ENCODE data around the gene ZMIZ1. TPM values are rescaled to one million over a fixed set of nuclear protein-coding genes. Genes with fewer than 3 reads are reported as not detected.
"Not testable (repeated sequence)": the region's sequence is repeated elsewhere in the genome, so short reads cannot be mapped to it uniquely, and the experiment has no call there.

ZMIZ1 gene
- total RNA-seq, 2 experiments from 2014 or later = 38.3 to 41.6 TPM

DNA sequence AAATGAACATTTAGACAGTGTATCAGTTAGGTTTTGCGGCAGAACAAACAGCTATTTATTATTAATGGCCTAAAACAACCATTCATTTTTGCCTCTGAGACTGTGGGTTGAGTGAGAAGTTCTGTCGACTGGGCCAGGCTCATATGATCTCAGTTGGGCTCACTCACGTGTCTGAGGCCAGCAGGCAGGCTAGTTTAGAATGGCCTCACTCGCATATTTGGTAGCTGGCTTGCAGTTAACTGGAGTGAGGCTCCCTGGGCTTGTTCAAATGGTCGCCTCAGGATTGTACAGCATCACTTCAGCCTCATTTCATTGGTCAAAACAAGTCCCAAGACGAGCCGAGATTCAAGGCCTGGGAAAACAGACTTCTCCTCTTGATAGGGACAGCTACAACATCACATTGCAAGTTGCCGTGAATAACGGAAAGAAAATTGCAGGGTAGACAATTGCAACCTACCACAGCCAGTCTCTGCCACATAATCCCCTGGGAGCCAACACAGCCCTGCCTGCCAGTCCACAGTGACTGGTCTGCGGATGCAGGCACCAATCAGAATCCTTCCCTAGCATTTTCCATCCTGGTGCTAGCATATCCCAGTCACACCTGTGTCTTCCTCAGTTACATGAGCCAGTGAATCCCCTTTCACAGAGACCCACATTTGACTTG is 255.4 kb downstream of the ZMIZ1 start:
- CTCF ChIA-PET = interaction anchor here (0.9 to 1.3 kb wide), 3 partner anchors 8 to 24 kb away, joined by 3 to 4 read pairs (median 3); no protein-coding TSS in a partner anchor
- POLR2A ChIA-PET = interaction anchor here (1.6 to 2.0 kb wide), 2 partner anchors 8 to 82 kb away, joined by 7 to 10 read pairs; no protein-coding TSS in a partner anchor

- CTCF ChIA-PET = no interaction called here
- POLR2A ChIA-PET = no interaction called here
These were observed 257.8 kb downstream of the ZMIZ1 start for GRCh38 chr10:79326361-79327089.

GRCh38 chr10:79327090-79327457 is 258.3 kb downstream of the ZMIZ1 start:
- ChIA-PET CTCF (no interaction called here), POLR2A (no interaction called here)

GRCh38 chr10:79328147-79328701 is 259.5 kb downstream of the ZMIZ1 start:
- POLR2A ChIA-PET = no interaction called here
- CTCF ChIA-PET = interaction anchor here (1.3 kb wide), 1 partner anchor 9 kb away, joined by 6 read pairs; no protein-coding TSS in a partner anchor

DNA sequence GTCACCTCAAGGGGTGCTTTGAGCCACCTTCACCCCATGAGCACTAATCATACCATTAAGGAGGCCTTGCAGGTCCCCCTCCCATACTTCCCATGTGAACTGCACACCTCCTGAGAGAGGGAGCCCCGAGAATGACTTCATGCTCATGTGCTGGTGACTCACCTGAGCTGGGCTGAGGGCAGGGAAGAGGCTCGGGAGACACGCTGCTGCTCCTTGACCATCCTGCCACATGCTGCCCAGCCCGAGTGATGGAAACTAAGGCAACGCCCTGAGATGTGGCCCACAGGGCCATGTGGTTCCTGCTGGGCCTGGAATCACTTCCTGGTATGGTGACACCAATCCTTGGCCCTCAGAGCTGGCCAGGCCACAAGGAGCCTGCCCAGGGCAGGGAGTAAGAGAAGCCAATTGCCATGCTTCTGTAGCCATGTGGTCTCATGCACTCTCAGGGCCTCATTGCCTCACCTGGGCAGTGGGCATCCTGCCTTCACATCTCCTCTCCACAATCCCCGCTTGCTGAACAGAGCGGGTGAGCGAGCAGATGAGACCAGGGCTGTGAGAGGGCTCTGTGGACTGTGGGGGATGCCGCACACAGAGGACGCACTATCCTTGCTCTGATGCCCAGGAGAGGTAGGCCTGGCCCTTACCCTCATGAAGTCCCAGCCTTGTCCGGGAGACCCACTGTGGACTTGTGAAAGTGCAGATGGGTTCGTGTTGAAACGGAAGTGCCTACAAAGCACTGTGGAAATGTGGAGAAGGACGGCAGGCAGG is 260.2 kb downstream of the ZMIZ1 start:
- ChIA-PET POLR2A (no interaction called here), CTCF (interaction anchor here (1.3 to 4.3 kb wide), 2 partner anchors 9 to 11 kb away, joined by 6 to 21 read pairs; no protein-coding TSS in a partner anchor)

DNA sequence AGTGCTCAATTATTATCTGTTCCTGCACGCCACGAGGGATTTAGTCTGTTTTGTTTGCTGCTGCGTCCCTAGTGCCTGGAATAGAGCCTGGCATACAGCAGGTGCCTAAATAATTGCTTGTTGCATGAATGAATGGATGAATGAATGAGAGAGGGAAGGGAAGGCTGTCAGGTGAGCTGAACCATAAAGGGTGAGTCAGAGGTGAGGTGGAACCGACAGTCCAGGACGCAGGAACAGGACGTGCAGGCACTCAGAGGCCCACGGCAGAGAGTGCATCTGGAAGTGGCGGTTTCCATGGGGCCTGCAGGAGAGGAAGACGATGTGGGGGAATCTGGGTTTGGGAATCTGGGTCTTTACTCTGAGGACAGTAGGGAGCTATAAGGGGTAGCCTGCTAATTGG is 260.8 kb downstream of the ZMIZ1 start:
- CTCF ChIA-PET = interaction anchor here (4.3 kb wide), 1 partner anchor 12 kb away, joined by 21 read pairs; no protein-coding TSS in a partner anchor
- POLR2A ChIA-PET = no interaction called here

- ChIA-PET POLR2A (interaction anchor here (1.4 to 2.1 kb wide), 4 partner anchors 8 to 16 kb away, joined by 4 to 11 read pairs (median 10); partner anchors contain the start of gene PPIF), CTCF (interaction anchor here (0.7 to 6.1 kb wide), 6 partner anchors 8 to 113 kb away, joined by 3 to 38 read pairs (median 7); partner anchors contain the start of gene PPIF)
These were observed 262.5 kb downstream of the ZMIZ1 start for GRCh38 chr10:79331226-79331625.

- POLR2A ChIA-PET = interaction anchor here (0.8 to 2.1 kb wide), 5 partner anchors 9 to 45 kb away, joined by 4 to 11 read pairs (median 9); partner anchors contain the start of gene PPIF
- CTCF ChIA-PET = interaction anchor here (0.7 to 6.1 kb wide), 6 partner anchors 8 to 113 kb away, joined by 3 to 38 read pairs (median 7); partner anchors contain the start of gene PPIF
These were observed 262.9 kb downstream of the ZMIZ1 start for GRCh38 chr10:79331709-79332108.

- CTCF ChIA-PET = interaction anchor here (2.1 to 6.1 kb wide), 3 partner anchors 9 to 15 kb away, joined by 4 to 38 read pairs (median 21); partner anchors contain the start of gene PPIF
- POLR2A ChIA-PET = interaction anchor here (1.2 to 2.1 kb wide), 4 partner anchors 10 to 88 kb away, joined by 3 to 11 read pairs (median 7); no protein-coding TSS in a partner anchor
These were observed 264.0 kb downstream of the ZMIZ1 start for GRCh38 chr10:79332610-79333315.

- POLR2A ChIA-PET = interaction anchor here (1.2 to 1.5 kb wide), 2 partner anchors 14 to 89 kb away, joined by 3 to 4 read pairs; no protein-coding TSS in a partner anchor
These were observed 264.7 kb downstream of the ZMIZ1 start for GRCh38 chr10:79333513-79333912.

DNA sequence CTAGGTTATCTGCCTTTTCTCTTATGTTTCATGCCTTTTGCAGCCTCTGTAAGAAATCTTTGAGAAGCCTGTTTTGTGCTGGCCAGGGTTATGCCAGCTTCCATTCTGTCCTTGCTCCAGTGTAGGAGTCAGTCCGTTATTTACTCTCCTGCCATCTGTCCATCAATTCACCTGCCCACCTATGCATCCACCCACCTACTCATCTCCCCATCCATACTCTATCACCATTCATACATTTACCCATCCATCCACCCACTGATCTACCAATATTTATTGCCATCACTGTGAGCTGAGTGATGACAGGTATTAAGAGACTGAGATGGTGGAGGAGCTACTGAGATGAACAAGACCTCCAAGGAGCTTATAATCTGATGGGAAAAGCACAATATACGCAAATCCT is 265.8 kb downstream of the ZMIZ1 start:
- ChIA-PET CTCF (interaction anchor here (6.1 kb wide), 1 partner anchor 12 kb away, joined by 38 read pairs; the partner anchor contains the start of gene PPIF), POLR2A (interaction anchor here (0.7 to 1.5 kb wide), 2 partner anchors 11 to 14 kb away, joined by 3 to 4 read pairs; no protein-coding TSS in a partner anchor)

More at GRCh38 chr10:79333513-79333912, 264.7 kb downstream of the ZMIZ1 start:
- CTCF ChIA-PET = interaction anchor here (4.3 to 6.1 kb wide), 2 partner anchors 13 to 16 kb away, joined by 21 to 38 read pairs; partner anchors contain the start of gene PPIF

- POLR2A ChIA-PET = interaction anchor here (1.5 kb wide), 1 partner anchor 10 kb away, joined by 3 read pairs; no protein-coding TSS in a partner anchor
These were observed 266.3 kb downstream of the ZMIZ1 start for GRCh38 chr10:79335094-79335469.

GRCh38 chr10:79335470-79336235 is 266.9 kb downstream of the ZMIZ1 start:
- CTCF ChIA-PET = interaction anchor here (6.1 kb wide), 1 partner anchor 11 kb away, joined by 38 read pairs; the partner anchor contains the start of gene PPIF
- POLR2A ChIA-PET = interaction anchor here (1.5 kb wide), 1 partner anchor 10 kb away, joined by 3 read pairs; no protein-coding TSS in a partner anchor

More at GRCh38 chr10:79335094-79335469, 266.3 kb downstream of the ZMIZ1 start:
- CTCF ChIA-PET = interaction anchor here (6.1 kb wide), 1 partner anchor 11 kb away, joined by 38 read pairs; the partner anchor contains the start of gene PPIF

DNA sequence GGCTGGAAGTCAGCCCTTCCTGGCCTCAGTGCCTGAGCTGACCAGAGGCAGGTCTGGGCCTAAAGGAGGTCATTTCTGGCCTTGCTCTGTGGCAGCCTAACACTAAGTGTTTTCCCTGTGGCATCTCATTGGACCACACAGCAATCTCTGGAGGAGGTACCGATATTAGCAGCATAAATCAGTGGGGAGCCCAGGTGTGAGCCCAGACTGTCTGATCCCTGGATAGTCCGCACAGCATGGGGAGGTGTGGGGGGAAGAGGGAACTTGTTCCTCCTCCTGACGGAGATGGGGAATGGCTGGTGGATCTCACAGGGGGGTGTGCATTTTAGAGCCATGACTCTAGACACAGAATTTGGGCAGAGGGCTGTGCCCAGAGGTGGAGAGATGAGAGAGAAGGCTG is 267.5 kb downstream of the ZMIZ1 start:
- POLR2A ChIA-PET = no interaction called here

DNA sequence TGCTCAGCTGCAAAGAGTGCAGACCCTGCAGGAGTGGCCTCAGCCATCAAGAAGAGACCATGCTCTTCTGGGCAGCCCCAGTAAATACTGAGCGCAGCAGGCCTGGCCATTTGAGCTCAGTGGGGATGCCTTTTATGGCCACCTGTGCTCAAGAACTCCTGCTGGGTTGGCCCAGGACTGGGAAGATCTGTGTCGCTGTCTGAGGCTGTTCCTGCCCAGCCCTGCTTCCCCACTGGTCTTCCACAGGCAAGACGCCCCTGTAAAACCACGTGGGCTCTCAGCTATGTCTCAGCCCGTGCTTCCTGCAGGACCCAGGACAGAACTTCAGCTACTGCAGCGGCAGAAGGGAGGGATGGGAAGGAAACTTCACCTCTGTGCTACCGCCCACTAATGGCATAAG is 268.0 kb downstream of the ZMIZ1 start:
- CTCF ChIA-PET = interaction anchor here (6.1 kb wide), 1 partner anchor 10 kb away, joined by 38 read pairs; the partner anchor contains the start of gene PPIF
- POLR2A ChIA-PET = interaction anchor here (0.9 kb wide), 1 partner anchor 11 kb away, joined by 3 read pairs; no protein-coding TSS in a partner anchor

More for the DNA sequence above, 267.5 kb downstream of the ZMIZ1 start:
- CTCF ChIA-PET = interaction anchor here (6.1 kb wide), 1 partner anchor 10 kb away, joined by 38 read pairs; the partner anchor contains the start of gene PPIF

- POLR2A ChIA-PET, CTCF ChIA-PET: not testable (repeated sequence)
These were observed 269.2 kb downstream of the ZMIZ1 start for GRCh38 chr10:79337783-79338469.
